BE2C (cell line): Measurements from ENCODE around the gene CYRIA.

Experiments
- DNase-seq: peaks from one replicate; pipeline ENCODE4 v3.0.0-alpha.2; 2020
- H3K27me3 ChIP-seq: fragments of 250-450 bp; sonication (Bioruptor Pico); 2 replicates; pipeline ENCODE4 v1.5.1; 2020; ENCODE audit warnings: mild to moderate bottlenecking
- H3K36me3 ChIP-seq: fragments of 250-450 bp; sonication (Bioruptor Pico); 2 replicates; pipeline ENCODE4 v1.5.1; 2020; ENCODE audit warnings: mild to moderate bottlenecking
- H3K4me1 ChIP-seq: fragments of 250-450 bp; sonication (Bioruptor Pico); 2 replicates; pipeline ENCODE4 v1.5.1; 2020
- H3K4me3 ChIP-seq: 2 replicates; pipeline ENCODE4 v1.5.1; 2011; ENCODE audit warnings: low read depth, low read length
- H3K9me3 ChIP-seq: fragments of 250-450 bp; sonication (Bioruptor Pico); 2 replicates; pipeline ENCODE4 v1.5.1; 2020
- TF ChIP-seq, protein P1 (sequence below): IDR thresholded peaks from 2 replicates; pipeline ENCODE4 v1.5.1; 2012; ENCODE audit warnings: mild to moderate bottlenecking, low read depth, low read length

The CYRIA gene

DNA sequence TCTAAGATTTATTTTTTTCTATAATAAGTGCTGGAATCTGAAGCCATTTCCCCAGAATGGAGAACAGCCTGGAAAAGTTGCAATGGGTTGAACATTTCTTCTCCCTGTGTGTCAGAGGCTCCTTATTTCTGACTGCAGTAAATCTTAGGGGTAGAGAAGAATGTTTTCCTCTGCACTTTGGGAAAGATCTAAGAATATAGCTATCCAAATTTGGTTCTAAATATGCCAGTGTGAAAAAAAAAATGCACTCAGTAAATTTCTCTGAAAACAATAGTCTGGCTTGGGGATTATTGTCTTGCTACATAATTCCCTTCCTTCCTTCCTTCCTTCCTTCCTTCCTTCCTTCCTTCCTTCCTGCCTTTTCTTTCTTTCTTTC, 19.7 kb upstream of the CYRIA start:
- no peaks in the 10 kb centered on the region for H3K9me3 ChIP-seq
- peaks cover 7% of the 10 kb centered on the region for H3K27me3 ChIP-seq
- TF ChIP-seq, protein P1, sequence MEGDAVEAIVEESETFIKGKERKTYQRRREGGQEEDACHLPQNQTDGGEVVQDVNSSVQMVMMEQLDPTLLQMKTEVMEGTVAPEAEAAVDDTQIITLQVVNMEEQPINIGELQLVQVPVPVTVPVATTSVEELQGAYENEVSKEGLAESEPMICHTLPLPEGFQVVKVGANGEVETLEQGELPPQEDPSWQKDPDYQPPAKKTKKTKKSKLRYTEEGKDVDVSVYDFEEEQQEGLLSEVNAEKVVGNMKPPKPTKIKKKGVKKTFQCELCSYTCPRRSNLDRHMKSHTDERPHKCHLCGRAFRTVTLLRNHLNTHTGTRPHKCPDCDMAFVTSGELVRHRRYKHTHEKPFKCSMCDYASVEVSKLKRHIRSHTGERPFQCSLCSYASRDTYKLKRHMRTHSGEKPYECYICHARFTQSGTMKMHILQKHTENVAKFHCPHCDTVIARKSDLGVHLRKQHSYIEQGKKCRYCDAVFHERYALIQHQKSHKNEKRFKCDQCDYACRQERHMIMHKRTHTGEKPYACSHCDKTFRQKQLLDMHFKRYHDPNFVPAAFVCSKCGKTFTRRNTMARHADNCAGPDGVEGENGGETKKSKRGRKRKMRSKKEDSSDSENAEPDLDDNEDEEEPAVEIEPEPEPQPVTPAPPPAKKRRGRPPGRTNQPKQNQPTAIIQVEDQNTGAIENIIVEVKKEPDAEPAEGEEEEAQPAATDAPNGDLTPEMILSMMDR = no peak
- no peak overlapping the region for H3K4me3 ChIP-seq
- no peaks in the 10 kb centered on the region for H3K4me1 ChIP-seq
- DNase-seq = no peak
- no peaks in the 10 kb centered on the region for H3K36me3 ChIP-seq

DNA sequence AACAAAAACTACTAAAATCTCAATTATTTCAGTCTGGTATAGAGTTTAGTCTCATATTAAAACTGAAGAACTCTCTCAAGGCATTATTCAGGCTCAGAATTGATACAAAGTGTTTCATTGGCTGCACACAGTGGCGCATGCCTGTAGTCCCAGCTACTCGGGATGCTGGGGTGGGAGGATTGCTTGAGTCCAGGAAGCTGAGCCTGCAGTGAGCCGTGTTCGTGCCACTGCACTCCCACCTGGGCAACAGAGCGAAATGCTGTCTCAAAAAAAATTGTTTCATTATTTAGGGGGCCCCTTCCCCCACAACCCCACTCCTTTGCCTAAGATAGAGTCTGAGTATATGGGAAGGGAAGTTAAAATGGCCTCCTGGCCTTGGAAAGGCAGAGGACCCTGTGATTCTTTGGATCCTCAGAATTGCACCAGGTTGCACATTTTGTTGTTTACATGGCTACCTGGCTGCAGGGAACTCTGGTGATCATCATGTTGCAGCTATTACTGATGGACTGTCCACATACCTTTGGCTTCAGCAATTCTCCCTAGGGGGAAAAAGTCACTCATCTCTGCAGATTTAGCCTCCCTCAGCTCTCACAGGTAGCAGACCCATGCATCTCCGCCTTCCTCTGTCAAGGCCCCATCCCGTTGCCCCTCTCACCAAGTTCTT, 19.2 kb upstream of the CYRIA start:
- TF ChIP-seq, protein P1 = no peak
- H3K4me3 ChIP-seq = no peak overlapping the region
- H3K4me1 ChIP-seq = no peaks in the 10 kb centered on the region

GRCh38 chr2:16683576-16683975, 17.9 kb upstream of the CYRIA start:
- Histone ChIP-seq H3K36me3 (no peaks in the 10 kb centered on the region), H3K4me3 (no peak overlapping the region), H3K4me1 (no peaks in the 10 kb centered on the region), H3K9me3 (no peaks in the 10 kb centered on the region), H3K27me3 (peaks cover 2% of the 10 kb centered on the region; the same call in 1 of the 2 replicates)
- DNase-seq = no peak
- TF ChIP-seq, protein P1 = no peak

More for the DNA sequence above, 19.2 kb upstream of the CYRIA start:
- H3K27me3 ChIP-seq = peaks cover 6% of the 10 kb centered on the region
- H3K36me3 ChIP-seq = no peaks in the 10 kb centered on the region
- DNase-seq = no peak
- H3K9me3 ChIP-seq = no peaks in the 10 kb centered on the region

DNA sequence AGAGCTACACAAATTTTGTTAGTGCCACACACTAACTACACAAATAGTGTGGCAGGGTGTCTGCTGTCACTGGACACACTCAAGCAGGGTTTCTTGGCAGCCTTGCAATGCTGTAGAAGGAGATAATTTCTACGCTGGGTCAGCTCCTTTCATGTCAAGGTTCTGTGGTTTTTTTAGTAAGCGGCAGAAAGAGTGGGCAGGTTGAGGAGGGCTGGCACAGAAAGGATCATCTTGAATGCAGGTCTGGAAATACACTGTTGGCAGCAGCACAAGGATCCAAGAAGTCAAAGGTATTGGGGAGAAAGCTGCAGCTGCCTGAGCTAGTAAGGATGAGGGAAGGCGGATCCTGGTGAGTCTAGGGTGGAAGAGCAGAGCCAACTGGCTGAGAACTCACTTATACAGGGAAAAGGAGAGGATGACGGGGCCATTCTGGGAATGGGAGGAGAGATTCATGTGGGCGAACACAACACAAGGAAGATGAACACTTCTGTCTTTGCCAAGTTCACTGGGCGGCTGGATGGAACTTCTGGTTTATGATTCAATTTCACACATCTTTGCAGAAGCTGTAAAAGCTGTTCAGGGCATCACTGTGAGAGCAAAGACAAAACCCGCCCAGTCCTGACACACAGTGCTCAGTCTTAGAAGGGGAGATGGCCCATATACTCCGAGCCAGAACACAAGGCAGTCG, 16.9 kb upstream of the CYRIA start:
- Histone ChIP-seq H3K9me3 (no peaks in the 10 kb centered on the region), H3K4me1 (no peaks in the 10 kb centered on the region), H3K4me3 (no peak overlapping the region), H3K36me3 (no peaks in the 10 kb centered on the region), H3K27me3 (peaks cover 2% of the 10 kb centered on the region; the same call in 1 of the 2 replicates)
- no peak for DNase-seq
- TF ChIP-seq, protein P1 = no peak

- TF ChIP-seq, protein P1 = no peak
- Histone ChIP-seq H3K4me3 (no peak overlapping the region), H3K4me1 (no peaks in the 10 kb centered on the region), H3K9me3 (no peaks in the 10 kb centered on the region), H3K27me3 (peaks cover 2% of the 10 kb centered on the region; the same call in 1 of the 2 replicates), H3K36me3 (no peaks in the 10 kb centered on the region)
- DNase-seq = no peak
These were observed 15.1 kb upstream of the CYRIA start for GRCh38 chr2:16680781-16681180.

GRCh38 chr2:16680304-16680703, 14.7 kb upstream of the CYRIA start:
- Histone ChIP-seq H3K9me3 (no peaks in the 10 kb centered on the region), H3K4me3 (no peak overlapping the region), H3K27me3 (peaks cover 2% of the 10 kb centered on the region; the same call in 1 of the 2 replicates), H3K4me1 (no peaks in the 10 kb centered on the region), H3K36me3 (no peaks in the 10 kb centered on the region)
- TF ChIP-seq, protein P1 = no peak
- DNase-seq = no peak
